Mucosa of descending colon (tissue), 3 donors: Measurements from ENCODE around the gene CSPG4. TPM values are rescaled to one million over a fixed set of nuclear protein-coding genes. Genes with fewer than 3 reads are reported as not detected.
A peak's percentile ranks its signal among the peaks of the same experiment; 100 is the strongest.

Experiments used
- ATAC-seq: fragments of 200-7000 bp; cut with Tn5 transposase; one replicate; pipeline ENCODE4 v1.9.1; 2020; ENCODE audit warnings: mild to moderate bottlenecking, moderate library complexity
- DNase-seq, 3 donors: peaks; one replicate each; pipeline ENCODE4 v3.0.0-alpha.2; 2020
- H3K36me3 ChIP-seq: fragments of 200-600 bp; one replicate; pipeline ENCODE4 v1.8.0; 2021; ENCODE audit warnings: low read depth, mild to moderate bottlenecking
- H3K4me1 ChIP-seq: fragments of 200-600 bp; one replicate; pipeline ENCODE4 v1.8.0; 2021; ENCODE audit warnings: low read depth, mild to moderate bottlenecking
- H3K4me3 ChIP-seq: fragments of 200-600 bp; one replicate; pipeline ENCODE4 v1.8.0; 2021; ENCODE audit warnings: mild to moderate bottlenecking
- H3K9me3 ChIP-seq: fragments of 200-600 bp; one replicate; pipeline ENCODE4 v1.8.0; 2021; ENCODE audit warnings: mild to moderate bottlenecking
- CTCF ChIP-seq: fragments of 200-600 bp; IDR thresholded peaks from one replicate; pipeline ENCODE4 v1.8.0; 2022; ENCODE audit warnings: antibody characterized with exemption, mild to moderate bottlenecking
- intact Hi-C, 2 donors: fragments of 100-400 bp; cut with DNase I in 1 of 2; cut with micrococcal nuclease in 1 of 2; formaldehyde crosslinking; loops; one replicate each; pipeline versions ENCODE4 v1.11.0 to v1.11.1; 2022; cut with DNase I, micrococcal nuclease
- total RNA-seq, 3 donors: library from RNA; stranded (reverse); fragmentation: NEBNext Ultra II Directional in 2 of 3; extraction: Animal tissue kit (Norgen Biotek cat#: 25700) in 2 of 3; gene quantifications; one replicate each; pipeline versions ENCODE4 v1.2.1 to v1.2.4, GENCODE V29; 2021 to 2023
- donor health status: DM: no; HTN: no; CAD: no; lungs with moderate emphysema.
- donor health status: DM: no; HTN: no; CAD: no.
- donor health status: DM: no; HTN: yes; CAD: no.

CSPG4 gene
- total RNA-seq, 3 donors from 2014 or later: 3.0 to 86.8 (median 7.8) TPM

GRCh38 chr15:75661756-75662140 is 50.9 kb downstream of the CSPG4 start:
- ATAC-seq (no peak), DNase-seq (no peak)
- Histone ChIP-seq H3K36me3 (no peaks in the 10 kb centered on the region), H3K4me3 (no peak overlapping the region), H3K4me1 (peaks cover 44% of the 10 kb centered on the region), H3K9me3 (no peaks in the 10 kb centered on the region)
- TF ChIP-seq CTCF: no peak
- intact Hi-C loops: no loop called here

- Histone ChIP-seq H3K4me3 (no peak overlapping the region), H3K36me3 (no peaks in the 10 kb centered on the region), H3K9me3 (no peaks in the 10 kb centered on the region), H3K4me1 (peaks cover 39% of the 10 kb centered on the region)
- no peak for TF ChIP-seq CTCF
- ATAC-seq: peak; percentile 43
- intact Hi-C loops: no loop called here
- peak; percentile 59 to 84 (median 73) for DNase-seq
These were observed 51.4 kb downstream of the CSPG4 start for GRCh38 chr15:75661100-75661755.

- TF ChIP-seq CTCF: no peak
- Histone ChIP-seq H3K4me3 (no peak overlapping the region), H3K36me3 (no peaks in the 10 kb centered on the region), H3K4me1 (peaks cover 31% of the 10 kb centered on the region), H3K9me3 (no peaks in the 10 kb centered on the region)
- no peak for ATAC-seq
- intact Hi-C loops: no loop called here
- no peak for DNase-seq
These were observed 52.6 kb downstream of the CSPG4 start for GRCh38 chr15:75659928-75660645.

- Histone ChIP-seq H3K9me3 (no peaks in the 10 kb centered on the region), H3K4me1 (peaks cover 23% of the 10 kb centered on the region)
- no peak for ATAC-seq
These were observed 53.4 kb downstream of the CSPG4 start for GRCh38 chr15:75659141-75659771.

GRCh38 chr15:75656813-75657212 is 55.8 kb downstream of the CSPG4 start:
- H3K4me1 ChIP-seq: peaks cover 29% of the 10 kb centered on the region
- no peaks in the 10 kb centered on the region for H3K36me3 ChIP-seq
- no peak for TF ChIP-seq CTCF
- DNase-seq (no peak), ATAC-seq (no peak)
- intact Hi-C loops: no loop called here
- no peak overlapping the region for H3K4me3 ChIP-seq
- no peaks in the 10 kb centered on the region for H3K9me3 ChIP-seq

More at GRCh38 chr15:75659141-75659771, 53.4 kb downstream of the CSPG4 start:
- no peak for DNase-seq
- no peak for TF ChIP-seq CTCF
- Histone ChIP-seq H3K4me3 (no peak overlapping the region), H3K36me3 (no peaks in the 10 kb centered on the region)
- intact Hi-C loops: no loop called here
